K562 (cell line): ENCODE measurements around the gene ABR. TPM values are rescaled to one million over a fixed set of nuclear protein-coding genes. Genes with fewer than 3 reads are reported as not detected.

Source experiments
- ATAC-seq: fragments of 200-7000 bp; cut with Tn5 transposase; 3 replicates; pipeline ENCODE4 v1.9.1; 2020; ENCODE audit warnings: moderate library complexity
- BruUV-seq: library from RNA; stranded (reverse); fragments of 400-500 nt; replicated peaks from 2 replicates; lab custom pipeline; 2021; lab: Mats Ljungman, UMichigan
- CTCF ChIA-PET: fragments of 300-600 bp; formaldehyde crosslinking; extraction: SDS; loops from one replicate; lab custom pipeline; 2021; ENCODE audit warnings: low intra/inter-chr PET ratio; lab: Yijun Ruan, JAX
- POLR2A ChIA-PET: fragments of 300-600, 350-650 bp; sonication (Branson Sonifier 250); formaldehyde crosslinking; extraction: SDS; loops from one replicate; lab custom pipeline; 2021; ENCODE audit warnings: antibody characterized with exemption, inconsistent platforms; lab: Yijun Ruan, JAX
- DNase-seq, 4 experiments: peaks; one replicate each; pipeline versions ENCODE4 v3.0.0 to v3.0.0-alpha.2; 2011 to 2018; ENCODE audit warnings: low spot score in 3 of 4, mixed read lengths in 3 of 4; ENCODE audit errors: extremely low read depth in 1 of 4
- FAIRE-seq: peaks from 2 replicates; lab custom pipeline; 2011; peaks lifted over from hg19 to GRCh38; lab: Jason Lieb, UNC
- H2AFZ ChIP-seq: 2 replicates; pipeline ENCODE4 v1.6.0; 2011; ENCODE audit warnings: low read depth, low read length, control low read depth, inconsistent platforms
- H3K27ac ChIP-seq: fragments of 200-600 bp; 3 replicates; pipeline ENCODE4 v1.8.0; 2011; ENCODE audit warnings: low read depth, mild to moderate bottlenecking, control low read depth, inconsistent platforms, low read length, moderate library complexity, mixed read lengths; ENCODE audit errors: extremely low read depth
- H3K27me3 ChIP-seq, 2 experiments: fragments of 300-600 bp in 1 of 2; 2 replicates in 1 of 2; 3 replicates in 1 of 2; pipeline versions ENCODE4 v1.6.0 to v1.8.0; 2011; ENCODE audit warnings: inconsistent platforms in 2 of 2, low read length in 2 of 2, mild to moderate bottlenecking in 1 of 2, mixed read lengths in 1 of 2, moderate library complexity in 1 of 2; ENCODE audit not compliant: control insufficient read depth in 2 of 2, insufficient read depth in 2 of 2
- H3K36me3 ChIP-seq: fragments of 300-600 bp; 3 replicates; pipeline ENCODE4 v1.8.0; 2011; ENCODE audit warnings: mild to moderate bottlenecking, low read length, inconsistent platforms; ENCODE audit not compliant: control insufficient read depth, insufficient read depth
- H3K4me1 ChIP-seq, 2 experiments: fragments of 200-600 bp in 1 of 2; replicated peaks in 1 of 2; 2 replicates in 1 of 2; 3 replicates in 1 of 2; pipeline versions ENCODE4 v1.5.1 to v1.8.0; 2011; ENCODE audit warnings: inconsistent platforms in 2 of 2, low read length in 2 of 2, mild to moderate bottlenecking in 1 of 2, mixed read lengths in 1 of 2, moderate library complexity in 1 of 2; ENCODE audit not compliant: control insufficient read depth in 2 of 2, insufficient read depth in 2 of 2
- H3K4me2 ChIP-seq: 2 replicates; pipeline ENCODE4 v1.6.1; 2011; ENCODE audit warnings: low read length, control low read depth, inconsistent platforms, mixed read lengths; ENCODE audit not compliant: insufficient read depth
- H3K4me3 ChIP-seq: fragments of 200-600 bp; sonication (generic), shearing (Covaris generic); 2 replicates; pipeline ENCODE4 v1.5.1; 2016; ENCODE audit warnings: control low read depth, inconsistent platforms
- H3K79me2 ChIP-seq: fragments of 200-600 bp; 3 replicates; pipeline ENCODE4 v1.8.0; 2011; ENCODE audit warnings: low read length, inconsistent platforms; ENCODE audit not compliant: control insufficient read depth, insufficient read depth
- H3K9ac ChIP-seq, 2 experiments: 2 replicates each; pipeline versions ENCODE4 v1.6.0 to v1.6.1; 2011; ENCODE audit warnings: low read depth in 2 of 2, low read length in 2 of 2, control low read depth in 1 of 2, inconsistent platforms in 1 of 2, mild to moderate bottlenecking in 1 of 2, mixed read lengths in 1 of 2; ENCODE audit not compliant: insufficient read depth in 1 of 2
- H3K9me1 ChIP-seq: one replicate; pipeline ENCODE4 v1.6.0; 2011; ENCODE audit warnings: inconsistent platforms, mild to moderate bottlenecking, low read length, moderate library complexity; ENCODE audit not compliant: control insufficient read depth, insufficient read depth
- H3K9me3 ChIP-seq: replicated peaks from 2 replicates; pipeline ENCODE4 v1.5.1; 2011; ENCODE audit warnings: low read depth, low read length, inconsistent platforms; ENCODE audit not compliant: control insufficient read depth, insufficient read depth
- H4K20me1 ChIP-seq: replicated peaks from 2 replicates; pipeline ENCODE4 v1.6.1; 2011; ENCODE audit warnings: low read length, inconsistent platforms, mixed read lengths; ENCODE audit not compliant: control insufficient read depth, insufficient read depth
- ATF1 ChIP-seq, 2 experiments: fragments of 450-650 bp in 1 of 2; IDR thresholded peaks; 2 replicates each; pipeline ENCODE4 v1.6.1; 2016; ENCODE audit warnings: missing compliant biosample characterization in 1 of 2, missing genetic modification characterization in 1 of 2
- BCOR ChIP-seq: fragments of 450-650 bp; IDR thresholded peaks from 2 replicates; pipeline ENCODE4 v1.6.1; 2016
- BHLHE40 ChIP-seq: IDR thresholded peaks from 2 replicates; pipeline ENCODE4 v1.6.1; 2011; ENCODE audit warnings: low read length, improper control_type of control experiment
- FOXO4 ChIP-seq: fragments of 450-650 bp; formaldehyde crosslinking; IDR thresholded peaks from 2 replicates; pipeline ENCODE4 v1.4.0; 2020; ENCODE audit warnings: mild to moderate bottlenecking, moderate library complexity
- GATA2 ChIP-seq: sonication (generic); formaldehyde crosslinking; IDR thresholded peaks from 2 replicates; pipeline ENCODE4 v1.4.0; 2020; ENCODE audit warnings: mild to moderate bottlenecking, missing genetic modification reagents
- IFI16 ChIP-seq: fragments of 250-450 bp; sonication (Bioruptor Pico); IDR thresholded peaks from 2 replicates; pipeline ENCODE4 v2.1.2; 2022; ENCODE audit warnings: mild to moderate bottlenecking, inconsistent platforms
- RUNX1 ChIP-seq: sonication (generic); IDR thresholded peaks from 2 replicates; pipeline ENCODE4 v1.6.1; 2016; ENCODE audit warnings: antibody characterized with exemption, low read depth
- SMAD4 ChIP-seq: fragments of 250-450 bp; sonication (Bioruptor Pico); conservative IDR thresholded peaks from 2 replicates; pipeline ENCODE4 v1.8.0; 2021; ENCODE audit warnings: inconsistent platforms, mild to moderate bottlenecking, moderate library complexity
- SRSF3 ChIP-seq: fragments of 200-400 bp; formaldehyde crosslinking; IDR thresholded peaks from 2 replicates; pipeline ENCODE4 v1.6.1; 2016; ENCODE audit warnings: mild to moderate bottlenecking, low read length, moderate library complexity; ENCODE audit not compliant: insufficient read depth
- TCFL5 ChIP-seq: fragments of 250-450 bp; sonication (Bioruptor Pico); conservative IDR thresholded peaks from 2 replicates; pipeline ENCODE4 v1.6.1; 2021; ENCODE audit warnings: mild to moderate bottlenecking, moderate library complexity, matching md5 sums
- ZBTB34 ChIP-seq: fragments of 250-450 bp; sonication (Bioruptor Pico); IDR thresholded peaks from 2 replicates; pipeline ENCODE4 v1.8.0; 2021; ENCODE audit warnings: mild to moderate bottlenecking, moderate library complexity
- ZC3H8 ChIP-seq: fragments of 450-650 bp; IDR thresholded peaks from 2 replicates; pipeline ENCODE4 v1.6.1; 2017
- ZFX ChIP-seq: sonication (generic); formaldehyde crosslinking; IDR thresholded peaks from 2 replicates; pipeline ENCODE4 v1.8.0; 2022; ENCODE audit warnings: mild to moderate bottlenecking, missing genetic modification reagents, moderate library complexity
- ZNF165 ChIP-seq: fragments of 250-450 bp; sonication (Bioruptor Pico); IDR thresholded peaks from 2 replicates; pipeline ENCODE4 v1.4.0; 2020; ENCODE audit warnings: borderline replicate concordance
- ZNF449 ChIP-seq: fragments of 250-450 bp; sonication (Bioruptor Pico); IDR thresholded peaks from 2 replicates; pipeline ENCODE4 v1.8.0; 2022; ENCODE audit warnings: moderate library complexity, mild to moderate bottlenecking, inconsistent platforms
- ZNF589 ChIP-seq: fragments of 200-800 bp; sonication (Bioruptor generic); IDR thresholded peaks from 2 replicates; pipeline ENCODE4 v1.6.1; 2016; ENCODE audit warnings: low read depth, missing genetic modification characterization, missing compliant biosample characterization
- ZNF740 ChIP-seq, 3 experiments: fragments of 200-800 bp in 1 of 3; sonication (Bioruptor generic) in 1 of 3; sonication (generic) in 1 of 3; formaldehyde crosslinking in 1 of 3; IDR thresholded peaks; 2 replicates each; pipeline versions ENCODE4 v1.6.1 to v1.8.0; 2016 to 2022; ENCODE audit warnings: mild to moderate bottlenecking in 2 of 3, missing compliant biosample characterization in 2 of 3, missing genetic modification characterization in 2 of 3, missing genetic modification reagents in 1 of 3
- WGBS: fragments of 100-300 bp; shearing (Covaris generic); methylation state at CpG from one replicate; pipeline ENCODE4 v1.1.6; 2016; ENCODE audit warnings: low coverage, mixed read lengths; ENCODE audit not compliant: insufficient coverage; ENCODE audit errors: missing lambda C conversion rate; 5-methylcytosine and 5-hydroxymethylcytosine counted together
- in situ Hi-C: fragments of 300-500 bp; cut with MboI; formaldehyde crosslinking; loops from 4 replicates; pipeline ENCODE4 v1.15.0; 2018; ENCODE audit warnings: inconsistent platforms, mixed read lengths
- intact Hi-C: fragments of 100-400 bp; cut with micrococcal nuclease; formaldehyde crosslinking; loops from 2 replicates; pipeline ENCODE4 v1.14.2; 2022
- polyA plus RNA-seq, 8 experiments: library from polyadenylated mRNA; depleted of rRNA in 4 of 8; stranded (reverse) in 5 of 8; unstranded in 3 of 8; fragments of >200 nt; fragmentation: Nextera tagmentation in 2 of 8; fragmentation: Illumina TruSeq in 1 of 8; extraction: Ambion mirVana in 2 of 8; extraction: Trizol in 1 of 8; gene quantifications; 2 replicates each; pipeline versions ENCODE4 v1.2.1 to v1.2.3, GENCODE V29; 2011 to 2014; ENCODE audit warnings: inconsistent platforms in 1 of 8, missing spikeins in 1 of 8
- total RNA-seq, 7 experiments: library from RNA; depleted of rRNA in 6 of 7; stranded (reverse); fragments of >200 nt in 6 of 7; fragmentation: Illumina TruSeq in 2 of 7; extraction: Trizol in 2 of 7; gene quantifications; 2 replicates each; pipeline versions ENCODE4 v1.2.1 to v1.2.3, GENCODE V29; 2011 to 2021; ENCODE audit warnings: low replicate concordance in 1 of 7

Gene ABR
- total and polyA plus RNA-seq, 9 of the 15 experiments (the other 6 are each of a cell fraction or from before 2014, with no cell fraction given): 0.07 to 1.6 (median 0.37) TPM; not detected in 1

- Histone ChIP-seq H3K27me3 (peaks cover 16 to 67% of the 10 kb centered on the region in 2 experiments; a peak in 4 of 5 replicates), H3K9ac (no peak overlapping the region), H3K4me2 (no peak overlapping the region), H2AFZ (no peak overlapping the region), H3K36me3 (no peaks in the 10 kb centered on the region), H3K79me2 (no peaks in the 10 kb centered on the region), H3K4me3 (no peak overlapping the region), H4K20me1 (no peaks in the 10 kb centered on the region), H3K9me1 (no peaks in the 10 kb centered on the region), H3K9me3 (no peaks in the 10 kb centered on the region), H3K4me1 (peaks cover 0 to 10% of the 10 kb centered on the region in 2 experiments; a peak in 2 of 5 replicates), H3K27ac (no peak overlapping the region)
- in situ Hi-C loops (no loop called here), intact Hi-C loops (no loop called here)
- 3% methylated on average over 16 of the region's 21 CpGs for WGBS
- ATAC-seq (0 out of 3 replicates have a peak, but pooled peaks have one; percentile 39), FAIRE-seq (no peak), DNase-seq (no peak)
- POLR2A ChIA-PET: interaction anchor here (0.5 to 0.7 kb wide), 2 partner anchors 34 to 151 kb away, joined by 3 read pairs; no protein-coding TSS in a partner anchor
- no TSS peak for BruUV-seq
- TF ChIP-seq ATF1 (CRISPR knock-in tag; IDR thresholded peaks at IDR 0.05) (no peak), ATF1 (tag; IDR thresholded peaks at IDR 0.05) (no peak), ZNF449 (CRISPR knock-in tag) (no peak), ZNF165 (no peak), RUNX1 (no peak), FOXO4 (CRISPR knock-in tag) (no peak), ZNF589 (no peak), SMAD4 (CRISPR knock-in tag) (no peak), ZBTB34 (no peak), TCFL5 (CRISPR knock-in tag) (no peak), IFI16 (CRISPR knock-in tag) (no peak), SRSF3 (no peak), GATA2 (CRISPR knock-in tag) (no peak), BHLHE40 (no peak), ZNF740 (CRISPR knock-in tag; IDR thresholded peaks at IDR 0.05) (no peak), ZNF740 (tag; IDR thresholded peaks at IDR 0.05) (no peak), BCOR (no peak), ZFX (CRISPR knock-in tag) (no peak), ZC3H8 (no peak)
- CTCF ChIA-PET: no interaction called here
Observed at GRCh38 chr17:1047177-1047878, 132.5 kb downstream of the ABR start.
